Prostate gland (tissue), 2 donors: ENCODE measurements around the gene EHMT2. TPM values are rescaled to one million over a fixed set of nuclear protein-coding genes. Genes with fewer than 3 reads are reported as not detected.

Experiments
- DNase-seq: peaks from one replicate; pipeline ENCODE4 v3.0.0-alpha.2; 2019; ENCODE audit warnings: low spot score
- H3K27ac ChIP-seq, 2 donors: fragments of 200-600 bp; sonication (generic); 2 replicates each; pipeline ENCODE4 v1.5.1; 2017 to 2019
- H3K27me3 ChIP-seq: fragments of 200-600 bp; sonication (generic); replicated peaks from 2 replicates; pipeline ENCODE4 v1.5.1; 2019; ENCODE audit not compliant: insufficient read depth
- H3K36me3 ChIP-seq, 2 donors: fragments of 200-600 bp; sonication (generic); 1 replicate in 1 of 2; 2 replicates in 1 of 2; pipeline versions ENCODE4 v1.5.1 to v1.8.1; 2017 to 2019
- H3K4me1 ChIP-seq: fragments of 200-600 bp; sonication (generic); replicated peaks from 2 replicates; pipeline ENCODE4 v1.5.1; 2019
- H3K4me3 ChIP-seq, 2 donors: fragments of 200-600 bp; sonication (generic); 2 replicates each; pipeline ENCODE4 v1.5.1; 2017 to 2019
- H3K9me3 ChIP-seq: fragments of 200-600 bp; sonication (generic); 2 replicates; pipeline ENCODE4 v1.5.1; 2017
- CTCF ChIP-seq, 4 experiments: fragments of 200-600 bp in 2 of 4; fragments of 450-650 bp in 2 of 4; sonication (generic) in 2 of 4; IDR thresholded peaks; 1 replicate in 3 of 4; 2 replicates in 1 of 4; pipeline ENCODE4 v1.5.1; 2016 to 2019; ENCODE audit warnings: antibody characterized with exemption in 4 of 4, mild to moderate bottlenecking in 2 of 4, moderate library complexity in 2 of 4
- POLR2A ChIP-seq: fragments of 450-650 bp; IDR thresholded peaks from one replicate; pipeline ENCODE4 v1.6.1; 2016; ENCODE audit warnings: antibody characterized with exemption, mild to moderate bottlenecking
- POLR2AphosphoS5 ChIP-seq: sonication (generic); formaldehyde crosslinking; IDR thresholded peaks from one replicate; pipeline ENCODE4 v1.6.1; 2017; ENCODE audit warnings: antibody characterized with exemption
- WGBS: methylation state at CpG from one replicate; pipeline ENCODE4 v1.1.5; 2018; 5-methylcytosine and 5-hydroxymethylcytosine counted together
- intact Hi-C: fragments of 100-400 bp; cut with DNase I; formaldehyde crosslinking; loops from one replicate; pipeline ENCODE4 v1.14.2; 2022
- small RNA-seq, 2 donors: library from RNA; depleted of rRNA; stranded (forward); fragments of <200 nt; gene quantifications; one replicate each; pipeline ENCODE3, GENCODE V24; 2016
- total RNA-seq, 2 donors: library from RNA; depleted of rRNA; stranded (reverse); fragments of >200 nt; gene quantifications; one replicate each; pipeline ENCODE4 v1.1.0, GENCODE V29; 2016

EHMT2 gene
- total RNA-seq, 2 donors from 2014 or later = 53.6 to 92.8 TPM

DNA sequence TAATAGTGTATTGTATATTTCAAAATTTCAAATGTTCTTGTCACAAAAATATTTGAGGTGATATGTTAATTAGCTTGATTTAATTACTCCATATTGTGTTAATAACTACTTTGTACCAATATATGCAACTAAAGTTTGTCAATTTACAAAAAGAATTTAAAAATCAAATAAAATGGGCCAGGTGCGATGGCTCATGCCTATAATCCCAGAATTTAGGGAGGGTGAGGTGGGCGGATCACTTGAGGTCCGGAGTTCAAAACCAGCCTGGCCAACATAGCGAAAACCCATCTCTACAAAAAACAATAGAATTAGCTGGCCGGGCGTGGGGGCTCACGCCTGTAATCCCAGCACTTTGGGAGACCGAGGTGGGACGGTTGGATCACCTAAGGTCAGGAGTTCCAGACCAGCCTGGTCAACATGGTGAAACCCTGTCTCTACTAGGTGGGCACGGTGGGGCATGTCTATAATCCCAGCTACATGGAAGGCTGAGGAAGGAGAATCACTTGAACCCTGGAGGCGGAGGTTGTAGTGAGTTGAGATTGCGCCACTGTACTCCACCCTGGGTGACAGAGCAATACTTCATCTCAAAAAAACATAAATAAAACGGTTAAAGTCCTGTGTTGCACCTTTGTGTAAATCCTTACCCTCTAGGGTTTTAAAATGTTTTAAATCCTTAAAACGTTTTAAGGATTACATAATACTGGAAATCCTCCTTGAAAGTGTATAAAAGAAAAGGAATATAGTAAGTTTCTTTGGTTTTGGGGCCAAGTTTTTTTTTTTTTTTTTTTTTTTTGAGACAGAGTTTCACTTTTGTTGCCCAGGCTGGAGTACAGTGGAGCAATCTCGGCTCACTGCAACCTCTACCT lies 65.9 kb downstream of the EHMT2 start:
- no peak for DNase-seq
- Histone ChIP-seq H3K27ac (peak overlapping the region; percentile 97), H3K27me3 (no peaks in the 10 kb centered on the region), H3K36me3 (no peaks in the 10 kb centered on the region), H3K9me3 (no peaks in the 10 kb centered on the region), H3K4me3 (peak overlapping the region; percentile 52 to 74), H3K4me1 (peaks cover 10% of the 10 kb centered on the region)
- intact Hi-C loops = loop anchor here (5.0 kb wide), 1 partner anchor 149 kb away; the partner anchor contains the start of gene LY6G5C
- no peak for TF ChIP-seq CTCF (IDR thresholded peaks at IDR 0.05)
- no peak for TF ChIP-seq POLR2A
- no peak for TF ChIP-seq POLR2AphosphoS5
- WGBS = 70% methylated on average over 15 of the region's 15 CpGs

- peaks cover 6% of the 10 kb centered on the region for H3K4me1 ChIP-seq
- WGBS = 32% methylated on average over 6 of the region's 6 CpGs
- H3K36me3 ChIP-seq = no peaks in the 10 kb centered on the region
- no peaks in the 10 kb centered on the region for H3K9me3 ChIP-seq
- no peak for DNase-seq
- intact Hi-C loops = loop anchor here (5.0 kb wide), 1 partner anchor 149 kb away; the partner anchor contains the start of gene LY6G5C
- no peaks in the 10 kb centered on the region for H3K27me3 ChIP-seq
- H3K4me3 ChIP-seq = peak overlapping the region; percentile 52 to 74
- TF ChIP-seq POLR2A = no peak
- TF ChIP-seq CTCF (IDR thresholded peaks at IDR 0.05) = no peak
- TF ChIP-seq POLR2AphosphoS5 = no peak
- H3K27ac ChIP-seq = peak overlapping the region; percentile 97
Measured at GRCh38 chr6:31830886-31831335, 66.6 kb downstream of the EHMT2 start.

Small RNAs within 50 kb of the gene (small RNA-seq; reads per million reads assigned to genes)
- gene AL645922.1 = 0 reads per million in 2 donors
- 432 to 487 reads per million in 2 donors for gene SNORD48
- gene SNORD52 = 0 reads per million in 2 donors

Other genes starting within 250 kb of the EHMT2 start
- gene BAG6, start 245.0 kb downstream of the EHMT2 start, total RNA-seq = 100 to 1,000 TPM; 261 to 537 TPM
- gene APOM, start 241.8 kb downstream of the EHMT2 start, total RNA-seq = 1 to 10 TPM; 1.6 to 6.8 TPM
- 10 to 100 TPM; 25.5 to 30.1 TPM for gene C6orf47, start 236.9 kb downstream of the EHMT2 start, total RNA-seq
- gene GPANK1, start 232.7 kb downstream of the EHMT2 start, total RNA-seq = 10 to 100 TPM; 19.7 to 28.1 TPM
- gene CSNK2B, start 231.6 kb downstream of the EHMT2 start, total RNA-seq = 100 to 1,000 TPM; 214 to 285 TPM
- gene LY6G5B, start 227.7 kb downstream of the EHMT2 start, total RNA-seq = 10 to 100 TPM in 1 of 2 donors, 1 to 10 TPM in 1; 1.8 to 13.0 TPM
- 1 to 10 TPM; 1.6 to 2.6 TPM for gene LY6G5C, start 216.6 kb downstream of the EHMT2 start, total RNA-seq
- gene ABHD16A, start 194.4 kb downstream of the EHMT2 start, total RNA-seq = 10 to 100 TPM; 78.1 to 83.6 TPM
- gene LY6G6F, start 190.8 kb downstream of the EHMT2 start, total RNA-seq = 1 to 10 TPM in 1 of 2 donors, not detected in 1; 3.7 TPM
- gene LY6G6D, start 182.3 kb downstream of the EHMT2 start, total RNA-seq = not detected
- gene LY6G6C, start 176.0 kb downstream of the EHMT2 start, total RNA-seq = not detected
- under 1 TPM in 1 of 2 donors, not detected in 1; 0.74 TPM for gene MPIG6B, start 174.3 kb downstream of the EHMT2 start, total RNA-seq
- gene DDAH2, start 168.4 kb downstream of the EHMT2 start, total RNA-seq = 10 to 100 TPM; 73.3 to 83.7 TPM
- 100 to 1,000 TPM; 224 to 331 TPM for gene CLIC1, start 161.2 kb downstream of the EHMT2 start, total RNA-seq
- 10 to 100 TPM; 10.5 to 72.4 TPM for gene MSH5, start 157.7 kb downstream of the EHMT2 start, total RNA-seq
- 10 to 100 TPM in 1 of 2 donors, 1 to 10 TPM in 1; 1.9 to 15.7 TPM for gene SAPCD1, start 135.0 kb downstream of the EHMT2 start, total RNA-seq
- 10 to 100 TPM in 1 of 2 donors, 1 to 10 TPM in 1; 2.7 to 13.0 TPM for gene VWA7, start 120.4 kb downstream of the EHMT2 start, total RNA-seq
- 10 to 100 TPM; 38.5 to 49.9 TPM for gene VARS1, start 101.9 kb downstream of the EHMT2 start, total RNA-seq
- gene LSM2, start 90.7 kb downstream of the EHMT2 start, total RNA-seq = 10 to 100 TPM; 51.9 to 52.5 TPM
- 1 to 10 TPM; 1.5 to 8.5 TPM for gene HSPA1L, start 82.4 kb downstream of the EHMT2 start, total RNA-seq
- gene HSPA1A, start 82.2 kb downstream of the EHMT2 start, total RNA-seq = 100 to 1,000 TPM; 230 to 440 TPM
- 100 to 1,000 TPM; 331 to 360 TPM for gene HSPA1B, start 70.0 kb downstream of the EHMT2 start, total RNA-seq
- gene NEU1, start 34.9 kb downstream of the EHMT2 start, total RNA-seq = 100 to 1,000 TPM in 1 of 2 donors, 10 to 100 TPM in 1; 88.4 to 117 TPM
- 100 to 1,000 TPM; 125 to 332 TPM for gene SLC44A4, start 18.7 kb downstream of the EHMT2 start, total RNA-seq
- gene ZBTB12, start 4.4 kb upstream of the EHMT2 start, total RNA-seq = 1 to 10 TPM; 3.8 to 4.1 TPM
- gene C2, start 30.0 kb upstream of the EHMT2 start, total RNA-seq = 10 to 100 TPM in 1 of 2 donors, 1 to 10 TPM in 1; 7.9 to 16.0 TPM
- gene CFB, start 48.4 kb upstream of the EHMT2 start, total RNA-seq = 10 to 100 TPM; 32.1 to 48.6 TPM
- 10 to 100 TPM; 88.9 to 94.0 TPM for gene NELFE, start 61.3 kb upstream of the EHMT2 start, total RNA-seq
- 10 to 100 TPM; 34.8 to 66.2 TPM for gene SKIC2, start 61.5 kb upstream of the EHMT2 start, total RNA-seq
- 10 to 100 TPM; 21.9 to 36.0 TPM for gene DXO, start 74.4 kb upstream of the EHMT2 start, total RNA-seq
- gene C4A, start 84.4 kb upstream of the EHMT2 start, total RNA-seq = 100 to 1,000 TPM in 1 of 2 donors, 10 to 100 TPM in 1; 32.8 to 196 TPM
- gene C4B, start 117.1 kb upstream of the EHMT2 start, total RNA-seq = 100 to 1,000 TPM in 1 of 2 donors, 10 to 100 TPM in 1; 49.2 to 137 TPM
- gene CYP21A2, start 140.7 kb upstream of the EHMT2 start, total RNA-seq = 1 to 10 TPM in 1 of 2 donors, under 1 TPM in 1; 0.59 to 2.7 TPM
- gene TNXB, start 211.6 kb upstream of the EHMT2 start, total RNA-seq = 10 to 100 TPM; 18.5 to 29.1 TPM
- gene ATF6B, start 230.5 kb upstream of the EHMT2 start, total RNA-seq = 100 to 1,000 TPM in 1 of 2 donors, 10 to 100 TPM in 1; 70.6 to 132 TPM
- gene FKBPL, start 232.6 kb upstream of the EHMT2 start, total RNA-seq = 1 to 10 TPM; 3.6 to 6.9 TPM